ENCODE data around the gene HOXC10.

The HOXC10 gene

GRCh38 chr12:54034785-54035310 is 49.9 kb downstream of the HOXC10 start:
- Histone ChIP-seq H2BK5ac (ENCODE audit: low read length) (no peak overlapping the region), H3K27ac (ENCODE audit: low read depth, low read length) (no peak overlapping the region), H3K4me3 (ENCODE audit: low read length) (no peak overlapping the region), H3K36me3 (ENCODE audit: control insufficient read depth, insufficient read depth, low read length) (no peaks in the 10 kb centered on the region), H3K56ac (ENCODE audit: low read length) (no peak overlapping the region), H4K5ac (ENCODE audit: low read length) (no peak overlapping the region), H3K4me2 (ENCODE audit: low read length) (no peak overlapping the region), H3K4ac (ENCODE audit: low read depth, low read length) (no peak overlapping the region), H2AK5ac (ENCODE audit: low read length) (no peak overlapping the region), H3K9ac (ENCODE audit: low read length) (no peak overlapping the region), H3K4me1 (ENCODE audit: control insufficient read depth, low read depth, low read length) (no peaks in the 10 kb centered on the region), H3K79me2 (ENCODE audit: control insufficient read depth, insufficient read depth, low read length) (no peaks in the 10 kb centered on the region), H3K27me3 (ENCODE audit: insufficient read depth, low read length, poor library complexity) (peaks cover 89% of the 10 kb centered on the region), H3K23ac (ENCODE audit: low read length) (no peak overlapping the region), H3K79me1 (ENCODE audit: low read length) (no peaks in the 10 kb centered on the region), H3K18ac (ENCODE audit: low read length) (no peak overlapping the region), H2BK120ac (ENCODE audit: low read depth, low read length) (no peak overlapping the region), H4K8ac (ENCODE audit: low read depth, low read length) (no peak overlapping the region), H2BK15ac (replicated peaks; ENCODE audit: low read depth) (no peak overlapping the region)
- WGBS (ENCODE audit: extremely low coverage, insufficient coverage, low lambda C conversion rate), result no CpG with 5 or more reads among the region's 22 CpGs
- no peak for DNase-seq

GRCh38 chr12:54035568-54036264 is 50.8 kb downstream of the HOXC10 start:
- Histone ChIP-seq H3K4me3 (ENCODE audit: low read length) (no peak overlapping the region), H3K79me1 (ENCODE audit: low read length) (no peaks in the 10 kb centered on the region)

GRCh38 chr12:54036620-54037359 is 51.8 kb downstream of the HOXC10 start:
- H3K4me2 ChIP-seq (ENCODE audit: low read length), result no peak overlapping the region
- no peaks in the 10 kb centered on the region for H3K79me1 ChIP-seq (ENCODE audit: low read length)
- no peak overlapping the region for H3K4me3 ChIP-seq (ENCODE audit: low read length)
- no peak overlapping the region for H3K27ac ChIP-seq (ENCODE audit: low read depth, low read length)
- no peaks in the 10 kb centered on the region for H3K79me2 ChIP-seq (ENCODE audit: control insufficient read depth, insufficient read depth, low read length)
- no CpG with 5 or more reads among the region's 14 CpGs for WGBS (ENCODE audit: extremely low coverage, insufficient coverage, low lambda C conversion rate)
- no peaks in the 10 kb centered on the region for H3K4me1 ChIP-seq (ENCODE audit: control insufficient read depth, low read depth, low read length)
- no peak for DNase-seq
- no peak overlapping the region for H4K8ac ChIP-seq (ENCODE audit: low read depth, low read length)
- H3K27me3 ChIP-seq (ENCODE audit: insufficient read depth, low read length, poor library complexity), result peaks cover 88% of the 10 kb centered on the region
- H4K5ac ChIP-seq (ENCODE audit: low read length), result no peak overlapping the region
- no peak overlapping the region for H3K56ac ChIP-seq (ENCODE audit: low read length)
- H2AK5ac ChIP-seq (ENCODE audit: low read length), result no peak overlapping the region
- H3K36me3 ChIP-seq (ENCODE audit: control insufficient read depth, insufficient read depth, low read length), result no peaks in the 10 kb centered on the region
- H2BK120ac ChIP-seq (ENCODE audit: low read depth, low read length), result no peak overlapping the region
- no peak overlapping the region for H2BK15ac ChIP-seq (replicated peaks; ENCODE audit: low read depth)
- no peak overlapping the region for H3K23ac ChIP-seq (ENCODE audit: low read length)
- no peak overlapping the region for H3K18ac ChIP-seq (ENCODE audit: low read length)
- H3K9ac ChIP-seq (ENCODE audit: low read length), result no peak overlapping the region
- H3K4ac ChIP-seq (ENCODE audit: low read depth, low read length), result no peak overlapping the region
- H2BK5ac ChIP-seq (ENCODE audit: low read length), result no peak overlapping the region

More at GRCh38 chr12:54035568-54036264, 50.8 kb downstream of the HOXC10 start:
- H2BK120ac ChIP-seq (ENCODE audit: low read depth, low read length), result no peak overlapping the region
- no peak overlapping the region for H3K23ac ChIP-seq (ENCODE audit: low read length)
- no peak overlapping the region for H4K5ac ChIP-seq (ENCODE audit: low read length)
- no peak overlapping the region for H3K18ac ChIP-seq (ENCODE audit: low read length)
- no peak overlapping the region for H3K56ac ChIP-seq (ENCODE audit: low read length)
- WGBS (ENCODE audit: extremely low coverage, insufficient coverage, low lambda C conversion rate), result no CpG with 5 or more reads among the region's 6 CpGs
- DNase-seq, result no peak
- no peak overlapping the region for H2BK15ac ChIP-seq (replicated peaks; ENCODE audit: low read depth)
- no peaks in the 10 kb centered on the region for H3K36me3 ChIP-seq (ENCODE audit: control insufficient read depth, insufficient read depth, low read length)
- no peak overlapping the region for H4K8ac ChIP-seq (ENCODE audit: low read depth, low read length)
- H3K4me2 ChIP-seq (ENCODE audit: low read length), result no peak overlapping the region
- H3K4me1 ChIP-seq (ENCODE audit: control insufficient read depth, low read depth, low read length), result no peaks in the 10 kb centered on the region
- no peak overlapping the region for H2BK5ac ChIP-seq (ENCODE audit: low read length)
- H3K9ac ChIP-seq (ENCODE audit: low read length), result no peak overlapping the region
- H3K79me2 ChIP-seq (ENCODE audit: control insufficient read depth, insufficient read depth, low read length), result no peaks in the 10 kb centered on the region
- no peak overlapping the region for H3K4ac ChIP-seq (ENCODE audit: low read depth, low read length)
- H3K27me3 ChIP-seq (ENCODE audit: insufficient read depth, low read length, poor library complexity), result peaks cover 91% of the 10 kb centered on the region
- H3K27ac ChIP-seq (ENCODE audit: low read depth, low read length), result no peak overlapping the region
- no peak overlapping the region for H2AK5ac ChIP-seq (ENCODE audit: low read length)

GRCh38 chr12:54037360-54038283 is 52.7 kb downstream of the HOXC10 start:
- Histone ChIP-seq H3K23ac (ENCODE audit: low read length) (no peak overlapping the region), H3K9ac (ENCODE audit: low read length) (no peak overlapping the region), H3K4ac (ENCODE audit: low read depth, low read length) (no peak overlapping the region), H3K27ac (ENCODE audit: low read depth, low read length) (no peak overlapping the region), H3K18ac (ENCODE audit: low read length) (no peak overlapping the region), H2BK5ac (ENCODE audit: low read length) (no peak overlapping the region), H2BK15ac (replicated peaks; ENCODE audit: low read depth) (no peak overlapping the region), H3K56ac (ENCODE audit: low read length) (no peak overlapping the region), H4K8ac (ENCODE audit: low read depth, low read length) (no peak overlapping the region), H2AK5ac (ENCODE audit: low read length) (no peak overlapping the region), H3K36me3 (ENCODE audit: control insufficient read depth, insufficient read depth, low read length) (no peaks in the 10 kb centered on the region), H3K27me3 (ENCODE audit: insufficient read depth, low read length, poor library complexity) (peaks cover 88% of the 10 kb centered on the region), H3K79me2 (ENCODE audit: control insufficient read depth, insufficient read depth, low read length) (no peaks in the 10 kb centered on the region), H4K5ac (ENCODE audit: low read length) (no peak overlapping the region), H3K79me1 (ENCODE audit: low read length) (no peaks in the 10 kb centered on the region), H2BK120ac (ENCODE audit: low read depth, low read length) (no peak overlapping the region), H3K4me2 (ENCODE audit: low read length) (no peak overlapping the region), H3K4me1 (ENCODE audit: control insufficient read depth, low read depth, low read length) (no peaks in the 10 kb centered on the region), H3K4me3 (ENCODE audit: low read length) (no peak overlapping the region)
- DNase-seq, result no peak
- no CpG with 5 or more reads among the region's 14 CpGs for WGBS (ENCODE audit: extremely low coverage, insufficient coverage, low lambda C conversion rate)

GRCh38 chr12:54038284-54038870 is 53.4 kb downstream of the HOXC10 start:
- DNase-seq, result no peak
- H4K5ac ChIP-seq (ENCODE audit: low read length), result no peak overlapping the region

More at GRCh38 chr12:54038284-54038870, 53.4 kb downstream of the HOXC10 start:
- no peak overlapping the region for H3K18ac ChIP-seq (ENCODE audit: low read length)
- H3K27me3 ChIP-seq (ENCODE audit: insufficient read depth, low read length, poor library complexity), result peaks cover 87% of the 10 kb centered on the region
- no peak overlapping the region for H4K8ac ChIP-seq (ENCODE audit: low read depth, low read length)
- H3K23ac ChIP-seq (ENCODE audit: low read length), result no peak overlapping the region
- no peak overlapping the region for H3K27ac ChIP-seq (ENCODE audit: low read depth, low read length)
- no peak overlapping the region for H2AK5ac ChIP-seq (ENCODE audit: low read length)
- no peak overlapping the region for H2BK5ac ChIP-seq (ENCODE audit: low read length)
- H3K4me1 ChIP-seq (ENCODE audit: control insufficient read depth, low read depth, low read length), result no peaks in the 10 kb centered on the region
- no peak overlapping the region for H2BK15ac ChIP-seq (replicated peaks; ENCODE audit: low read depth)
- no peak overlapping the region for H3K4me3 ChIP-seq (ENCODE audit: low read length)
- H3K4me2 ChIP-seq (ENCODE audit: low read length), result no peak overlapping the region
- H3K4ac ChIP-seq (ENCODE audit: low read depth, low read length), result no peak overlapping the region
- no CpG with 5 or more reads among the region's 5 CpGs for WGBS (ENCODE audit: extremely low coverage, insufficient coverage, low lambda C conversion rate)
- no peaks in the 10 kb centered on the region for H3K79me1 ChIP-seq (ENCODE audit: low read length)
- no peak overlapping the region for H2BK120ac ChIP-seq (ENCODE audit: low read depth, low read length)
- H3K56ac ChIP-seq (ENCODE audit: low read length), result no peak overlapping the region
- no peak overlapping the region for H3K9ac ChIP-seq (ENCODE audit: low read length)
- H3K36me3 ChIP-seq (ENCODE audit: control insufficient read depth, insufficient read depth, low read length), result no peaks in the 10 kb centered on the region
- no peaks in the 10 kb centered on the region for H3K79me2 ChIP-seq (ENCODE audit: control insufficient read depth, insufficient read depth, low read length)
